ENCODE data around the gene NAB1.

NAB1 gene

GRCh38 chr2:190637281-190637734 lies 11.6 kb upstream of the NAB1 start:
- no peak for DNase-seq (ENCODE audit: low spot score)

GRCh38 chr2:190637903-190638618 lies 10.8 kb upstream of the NAB1 start:
- DNase-seq (ENCODE audit: low spot score), result no peak

- DNase-seq (ENCODE audit: low spot score), result no peak
Observed at GRCh38 chr2:190640117-190640516, 8.8 kb upstream of the NAB1 start.

- DNase-seq (ENCODE audit: low spot score), result no peak
Observed at GRCh38 chr2:190641469-190641868, 7.4 kb upstream of the NAB1 start.

GRCh38 chr2:190646780-190647522 lies 1.9 kb upstream of the NAB1 start:
- DNase-seq (ENCODE audit: low spot score), result no peak

- peak; percentile 71 for DNase-seq (ENCODE audit: low spot score)
Observed at GRCh38 chr2:190648289-190649034, 421 bp upstream of the NAB1 start.

GRCh38 chr2:190649798-190650390 lies 1.0 kb downstream of the NAB1 start:
- no peak for DNase-seq (ENCODE audit: low spot score)

- DNase-seq (ENCODE audit: low spot score), result no peak
Observed at GRCh38 chr2:190651413-190651812, 2.5 kb downstream of the NAB1 start.

- no peak for DNase-seq (ENCODE audit: low spot score)
Observed at GRCh38 chr2:190653231-190653630, 4.3 kb downstream of the NAB1 start.

GRCh38 chr2:190653931-190654330 lies 5.0 kb downstream of the NAB1 start:
- no peak for DNase-seq (ENCODE audit: low spot score)

- no peak for DNase-seq (ENCODE audit: low spot score)
Observed at GRCh38 chr2:190655113-190655512, 6.2 kb downstream of the NAB1 start.

GRCh38 chr2:190655570-190655969 lies 6.7 kb downstream of the NAB1 start:
- DNase-seq (ENCODE audit: low spot score), result no peak

GRCh38 chr2:190656301-190656700 lies 7.4 kb downstream of the NAB1 start:
- no peak for DNase-seq (ENCODE audit: low spot score)

- DNase-seq (ENCODE audit: low spot score), result no peak
Observed at GRCh38 chr2:190657474-190658255, 8.8 kb downstream of the NAB1 start.

- no peak for DNase-seq (ENCODE audit: low spot score)
Observed at GRCh38 chr2:190659553-190659952, 10.7 kb downstream of the NAB1 start.

- no peak for DNase-seq (ENCODE audit: low spot score)
Observed at GRCh38 chr2:190662754-190663153, 13.9 kb downstream of the NAB1 start.

GRCh38 chr2:190663348-190663747 lies 14.5 kb downstream of the NAB1 start:
- DNase-seq (ENCODE audit: low spot score), result no peak

- no peak for DNase-seq (ENCODE audit: low spot score)
Observed at GRCh38 chr2:190663839-190664238, 15.0 kb downstream of the NAB1 start.

GRCh38 chr2:190664240-190664639 lies 15.4 kb downstream of the NAB1 start:
- no peak for DNase-seq (ENCODE audit: low spot score)

GRCh38 chr2:190666895-190667294 lies 18.0 kb downstream of the NAB1 start:
- DNase-seq (ENCODE audit: low spot score), result no peak

GRCh38 chr2:190668892-190669291 lies 20.0 kb downstream of the NAB1 start:
- DNase-seq (ENCODE audit: low spot score), result no peak

All from ecto neural progenitor cell (in vitro differentiated cells).